DOHH2 (cell line): ENCODE measurements around the gene SDHAF1.

Source experiments
- CTCF ChIP-seq: fragments of 200-600 bp; sonication (generic); IDR thresholded peaks from one replicate; pipeline ENCODE4 v1.5.1; 2014; ENCODE audit warnings: antibody characterized with exemption, mild to moderate bottlenecking, low read depth, low read length; ENCODE audit not compliant: poor library complexity, severe bottlenecking
- EZH2phosphoT487 ChIP-seq: fragments of 200-600 bp; sonication (generic); IDR thresholded peaks from 2 replicates; pipeline ENCODE4 v1.6.1; 2017; ENCODE audit warnings: borderline replicate concordance, mild to moderate bottlenecking, antibody characterized with exemption, low read length, moderate library complexity, mixed read lengths

- no peak for TF ChIP-seq CTCF
- TF ChIP-seq EZH2phosphoT487: no peak
These were observed 4.8 kb upstream of the SDHAF1 start for GRCh38 chr19:35990156-35990555.
